ENCODE data around the gene CCT5. TPM values are rescaled to one million over a fixed set of nuclear protein-coding genes. Genes with fewer than 3 reads are reported as not detected.

The CCT5 gene
- total RNA-seq, 2 donors from 2014 or later, result 113 to 140 TPM

DNA sequence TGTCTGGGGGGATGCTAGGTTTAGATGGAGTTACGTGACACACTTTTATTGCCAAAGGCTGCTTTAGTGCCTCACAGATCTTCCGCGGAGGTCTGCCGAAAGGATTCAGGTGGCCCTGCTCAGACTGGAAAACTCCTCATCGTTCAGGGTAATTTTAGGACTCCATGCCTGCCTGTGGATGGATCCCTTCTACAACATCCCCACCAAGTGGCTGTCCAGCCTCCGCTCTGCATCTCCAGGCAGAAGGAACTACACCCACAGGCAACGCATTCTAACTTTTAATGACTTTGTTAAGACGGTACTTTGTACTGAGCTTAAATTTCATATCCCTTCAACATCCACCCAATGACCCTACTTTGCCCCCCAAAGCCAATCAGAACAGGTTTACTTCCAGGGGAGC lies 29.8 kb upstream of the CCT5 start:
- intact Hi-C loops (cut with DNase I), result no loop called here
- no peaks in the 10 kb centered on the region for H3K4me1 ChIP-seq (replicated peaks)
- no peak overlapping the region for H3K4me3 ChIP-seq
- no peak for DNase-seq (ENCODE audit: low spot score)
- no peaks in the 10 kb centered on the region for H3K9me3 ChIP-seq
- H3K36me3 ChIP-seq, result no peaks in the 10 kb centered on the region
- no peaks in the 10 kb centered on the region for H3K27me3 ChIP-seq (replicated peaks; ENCODE audit: insufficient read depth)
- 25% methylated on average over 8 of the region's 8 CpGs for WGBS
- TF ChIP-seq, protein P1, sequence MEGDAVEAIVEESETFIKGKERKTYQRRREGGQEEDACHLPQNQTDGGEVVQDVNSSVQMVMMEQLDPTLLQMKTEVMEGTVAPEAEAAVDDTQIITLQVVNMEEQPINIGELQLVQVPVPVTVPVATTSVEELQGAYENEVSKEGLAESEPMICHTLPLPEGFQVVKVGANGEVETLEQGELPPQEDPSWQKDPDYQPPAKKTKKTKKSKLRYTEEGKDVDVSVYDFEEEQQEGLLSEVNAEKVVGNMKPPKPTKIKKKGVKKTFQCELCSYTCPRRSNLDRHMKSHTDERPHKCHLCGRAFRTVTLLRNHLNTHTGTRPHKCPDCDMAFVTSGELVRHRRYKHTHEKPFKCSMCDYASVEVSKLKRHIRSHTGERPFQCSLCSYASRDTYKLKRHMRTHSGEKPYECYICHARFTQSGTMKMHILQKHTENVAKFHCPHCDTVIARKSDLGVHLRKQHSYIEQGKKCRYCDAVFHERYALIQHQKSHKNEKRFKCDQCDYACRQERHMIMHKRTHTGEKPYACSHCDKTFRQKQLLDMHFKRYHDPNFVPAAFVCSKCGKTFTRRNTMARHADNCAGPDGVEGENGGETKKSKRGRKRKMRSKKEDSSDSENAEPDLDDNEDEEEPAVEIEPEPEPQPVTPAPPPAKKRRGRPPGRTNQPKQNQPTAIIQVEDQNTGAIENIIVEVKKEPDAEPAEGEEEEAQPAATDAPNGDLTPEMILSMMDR (IDR thresholded peaks at IDR 0.05), result peak in 2 of 4 experiments; percentile 28 to 29
- no peak for TF ChIP-seq POLR2AphosphoS5 (IDR thresholded peaks at IDR 0.05)
- H3K27ac ChIP-seq, result no peak overlapping the region

DNA sequence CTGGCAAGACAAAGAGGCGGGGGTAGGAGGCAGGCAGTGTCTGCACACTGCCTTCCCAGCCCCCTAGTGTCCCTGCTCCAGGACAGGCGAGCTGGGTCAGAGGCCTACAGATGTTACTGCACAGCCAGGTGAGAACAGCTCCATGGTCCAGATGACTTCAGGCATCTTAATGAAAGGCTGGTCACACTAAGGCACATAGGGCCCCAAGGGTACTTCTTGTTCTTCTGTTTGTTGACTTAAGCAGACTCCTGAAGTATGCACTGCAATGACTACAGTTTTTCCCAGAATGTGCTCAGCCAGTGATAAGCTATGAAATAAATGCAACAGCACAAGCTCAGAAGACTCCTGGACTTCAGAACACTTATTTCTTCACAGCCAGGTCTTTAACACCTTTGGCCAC lies 27.8 kb upstream of the CCT5 start:
- Histone ChIP-seq H3K9me3 (no peaks in the 10 kb centered on the region), H3K4me1 (replicated peaks) (no peaks in the 10 kb centered on the region), H3K27ac (no peak overlapping the region), H3K36me3 (no peaks in the 10 kb centered on the region), H3K27me3 (replicated peaks; ENCODE audit: insufficient read depth) (no peaks in the 10 kb centered on the region), H3K4me3 (no peak overlapping the region)
- TF ChIP-seq POLR2A (IDR thresholded peaks at IDR 0.05) (no peak), POLR2AphosphoS5 (IDR thresholded peaks at IDR 0.05) (no peak)
- TF ChIP-seq, protein P1 (IDR thresholded peaks at IDR 0.05), result no peak
- 92% methylated on average over 2 of the region's 2 CpGs for WGBS
- intact Hi-C loops (cut with DNase I), result no loop called here
- DNase-seq (ENCODE audit: low spot score), result no peak

DNA sequence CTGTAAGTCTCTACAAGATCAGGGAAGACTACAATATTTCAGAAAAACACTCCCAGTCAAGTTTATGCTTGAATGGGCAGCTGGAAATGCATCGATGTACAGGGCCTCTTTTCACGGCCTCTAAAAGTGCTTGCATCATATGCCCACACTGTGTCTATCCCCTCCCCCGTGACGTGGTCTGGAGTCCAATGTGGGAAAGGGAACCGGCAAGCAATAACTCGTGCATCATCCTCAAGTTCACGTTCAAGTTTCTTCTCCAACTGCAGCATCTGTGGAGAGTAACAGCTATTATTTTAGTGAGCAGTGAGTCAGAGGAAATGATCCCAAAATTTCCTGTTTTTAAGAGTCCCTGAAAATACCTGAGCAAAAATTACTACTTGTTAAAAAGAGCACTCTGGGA lies 22.7 kb upstream of the CCT5 start:
- H3K9me3 ChIP-seq, result no peaks in the 10 kb centered on the region
- DNase-seq (ENCODE audit: low spot score), result no peak
- intact Hi-C loops (cut with DNase I), result no loop called here
- TF ChIP-seq, protein P1 (IDR thresholded peaks at IDR 0.05), result no peak
- TF ChIP-seq POLR2AphosphoS5 (IDR thresholded peaks at IDR 0.05) (no peak), POLR2A (IDR thresholded peaks at IDR 0.05) (no peak)
- WGBS, result 83% methylated on average over 7 of the region's 7 CpGs
- H3K4me1 ChIP-seq (replicated peaks), result no peaks in the 10 kb centered on the region
- H3K4me3 ChIP-seq, result no peak overlapping the region
- no peaks in the 10 kb centered on the region for H3K27me3 ChIP-seq (replicated peaks; ENCODE audit: insufficient read depth)
- H3K36me3 ChIP-seq, result no peaks in the 10 kb centered on the region
- no peak overlapping the region for H3K27ac ChIP-seq

DNA sequence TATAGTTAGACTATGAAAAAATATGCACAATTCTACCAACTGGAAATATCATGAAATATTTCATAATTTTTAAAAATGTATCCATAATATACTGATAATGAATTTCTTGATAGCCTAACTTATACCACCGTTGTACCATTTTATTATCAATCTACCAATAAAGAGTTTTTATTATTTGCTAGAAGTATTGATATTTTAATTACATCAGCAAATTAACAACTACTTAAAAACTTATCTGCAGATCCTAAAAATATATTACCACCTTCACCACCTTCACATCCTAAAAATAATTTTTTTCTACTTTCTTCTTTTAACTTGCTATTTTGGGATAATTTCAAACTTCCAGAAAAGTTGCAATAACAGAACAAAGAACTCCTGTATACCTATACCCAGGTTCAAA lies 21.8 kb upstream of the CCT5 start:
- Histone ChIP-seq H3K27me3 (replicated peaks; ENCODE audit: insufficient read depth) (no peaks in the 10 kb centered on the region), H3K4me1 (replicated peaks) (no peaks in the 10 kb centered on the region), H3K4me3 (no peak overlapping the region), H3K27ac (no peak overlapping the region), H3K9me3 (no peaks in the 10 kb centered on the region), H3K36me3 (no peaks in the 10 kb centered on the region)
- intact Hi-C loops (cut with DNase I), result no loop called here
- TF ChIP-seq POLR2AphosphoS5 (IDR thresholded peaks at IDR 0.05), result no peak
- TF ChIP-seq POLR2A (IDR thresholded peaks at IDR 0.05), result no peak
- TF ChIP-seq, protein P1 (IDR thresholded peaks at IDR 0.05), result no peak
- 93% methylated on average over 1 of the region's 1 CpG for WGBS
- DNase-seq (ENCODE audit: low spot score), result no peak

DNA sequence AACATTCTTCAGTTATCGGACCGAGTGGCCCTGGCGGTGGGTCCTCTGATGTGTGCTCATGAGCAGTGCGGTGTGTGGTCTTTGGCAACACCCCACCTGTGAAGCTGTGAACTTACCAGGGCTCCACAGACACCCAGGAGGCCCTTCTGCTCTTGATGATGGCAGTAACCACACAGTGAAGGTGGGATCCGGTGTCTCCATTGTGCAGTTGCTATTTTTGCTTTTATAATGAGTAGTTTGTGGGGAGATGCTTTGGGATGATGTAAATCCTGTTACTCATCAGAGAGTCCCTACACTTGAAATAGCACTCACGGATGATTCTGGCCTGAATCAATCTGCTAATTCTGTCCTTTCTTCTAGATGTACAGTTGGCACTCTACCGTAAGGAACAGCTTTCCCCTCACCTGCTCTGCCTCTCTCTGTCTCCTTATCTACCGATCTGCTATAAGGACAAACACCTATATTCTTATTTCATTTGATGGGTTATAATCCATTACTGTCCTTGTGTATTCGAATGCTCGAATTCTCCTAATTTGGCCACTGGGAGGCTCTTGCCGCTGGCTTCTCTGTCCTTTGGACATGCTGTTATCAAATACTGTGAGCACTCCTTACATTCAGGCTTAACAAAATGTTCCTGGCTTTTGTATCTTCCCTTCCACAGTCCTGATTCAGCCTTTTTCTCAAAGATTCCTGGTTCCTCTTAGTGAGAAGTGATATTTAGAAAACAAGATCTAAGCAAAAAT lies 20.6 kb upstream of the CCT5 start:
- no peaks in the 10 kb centered on the region for H3K36me3 ChIP-seq
- intact Hi-C loops (cut with DNase I), result no loop called here
- no peak overlapping the region for H3K4me3 ChIP-seq
- no peak overlapping the region for H3K27ac ChIP-seq
- H3K9me3 ChIP-seq, result no peaks in the 10 kb centered on the region
- no peaks in the 10 kb centered on the region for H3K4me1 ChIP-seq (replicated peaks)
- WGBS, result 81% methylated on average over 11 of the region's 11 CpGs
- no peaks in the 10 kb centered on the region for H3K27me3 ChIP-seq (replicated peaks; ENCODE audit: insufficient read depth)
- no peak for DNase-seq (ENCODE audit: low spot score)
- TF ChIP-seq POLR2AphosphoS5 (IDR thresholded peaks at IDR 0.05), result no peak
- TF ChIP-seq, protein P1 (IDR thresholded peaks at IDR 0.05), result no peak
- TF ChIP-seq POLR2A (IDR thresholded peaks at IDR 0.05), result no peak

Data from prostate gland (tissue), 2 donors.